Osteoblast (primary cell): ENCODE data around the gene TENM3. TPM values are rescaled to one million over a fixed set of nuclear protein-coding genes. Genes with fewer than 3 reads are reported as not detected.

Source experiments
- DNase-seq: peaks from one replicate; pipeline ENCODE4 v3.0.0; 2011; ENCODE audit warnings: low spot score, mixed read lengths; ENCODE audit not compliant: insufficient read length; ENCODE audit errors: missing footprints
- H2AFZ ChIP-seq: 2 replicates; pipeline ENCODE4 v1.6.0; 2011; ENCODE audit warnings: mild to moderate bottlenecking, low read length
- H3K27ac ChIP-seq: 2 replicates; pipeline ENCODE4 v1.5.1; 2011; ENCODE audit warnings: mild to moderate bottlenecking, low read depth, low read length, moderate library complexity
- H3K27me3 ChIP-seq: 2 replicates; pipeline ENCODE4 v1.6.0; 2012; ENCODE audit warnings: mild to moderate bottlenecking, control low read depth, inconsistent platforms, low read length, moderate library complexity; ENCODE audit not compliant: insufficient read depth
- H3K36me3 ChIP-seq: 2 replicates; pipeline ENCODE4 v1.5.1; 2011; ENCODE audit warnings: mild to moderate bottlenecking, low read length, control low read depth, moderate library complexity; ENCODE audit not compliant: insufficient read depth
- H3K4me1 ChIP-seq: 2 replicates; pipeline ENCODE4 v1.5.1; 2011; ENCODE audit warnings: mild to moderate bottlenecking, low read length, control low read depth, moderate library complexity; ENCODE audit not compliant: insufficient read depth
- H3K4me2 ChIP-seq: 2 replicates; pipeline ENCODE4 v1.6.0; 2011; ENCODE audit warnings: mild to moderate bottlenecking, low read length; ENCODE audit not compliant: insufficient read depth
- H3K4me3 ChIP-seq: fragments of 200-600 bp; sonication (generic); 3 replicates; pipeline ENCODE4 v1.5.1; 2012; ENCODE audit warnings: mild to moderate bottlenecking, low read length, inconsistent platforms; ENCODE audit not compliant: insufficient read depth
- H3K79me2 ChIP-seq: 2 replicates; pipeline ENCODE4 v1.6.0; 2012; ENCODE audit warnings: mild to moderate bottlenecking, low read length, control low read depth, inconsistent platforms; ENCODE audit not compliant: insufficient read depth
- H3K9me3 ChIP-seq: 2 replicates; pipeline ENCODE4 v1.5.1; 2011; ENCODE audit warnings: low read depth, low read length, control low read depth
- H4K20me1 ChIP-seq: 2 replicates; pipeline ENCODE4 v1.6.0; 2012; ENCODE audit warnings: mild to moderate bottlenecking, low read length, control low read depth; ENCODE audit not compliant: insufficient read depth
- CTCF ChIP-seq: IDR thresholded peaks from 2 replicates; pipeline ENCODE4 v1.5.1; 2011; ENCODE audit warnings: mild to moderate bottlenecking, low read depth, low read length, moderate library complexity; ENCODE audit errors: extremely low read depth
- total RNA-seq: library from RNA; depleted of rRNA; stranded (reverse); fragments of >200 nt; gene quantifications from 2 replicates; pipeline ENCODE4 v1.2.3, GENCODE V29; 2012

The TENM3 gene
- total RNA-seq, 1 donor = 59.0 TPM

- H3K27me3 ChIP-seq = no peaks in the 10 kb centered on the region
- no peak for TF ChIP-seq CTCF
- H2AFZ ChIP-seq = no peak overlapping the region
- no peaks in the 10 kb centered on the region for H3K4me1 ChIP-seq
- no peak overlapping the region for H3K4me2 ChIP-seq
- no peaks in the 10 kb centered on the region for H3K9me3 ChIP-seq
- no peak overlapping the region for H3K4me3 ChIP-seq
- H3K36me3 ChIP-seq = no peaks in the 10 kb centered on the region
- no peaks in the 10 kb centered on the region for H4K20me1 ChIP-seq
- no peak overlapping the region for H3K27ac ChIP-seq
- no peak for DNase-seq
- H3K79me2 ChIP-seq = no peaks in the 10 kb centered on the region
Measured at GRCh38 chr4:182344968-182345367, 101.8 kb downstream of the TENM3 start.

GRCh38 chr4:182346250-182346649 is 103.0 kb downstream of the TENM3 start:
- H3K36me3 ChIP-seq = no peaks in the 10 kb centered on the region
- H4K20me1 ChIP-seq = no peaks in the 10 kb centered on the region
- TF ChIP-seq CTCF = no peak
- no peaks in the 10 kb centered on the region for H3K27me3 ChIP-seq
- no peak overlapping the region for H3K4me2 ChIP-seq
- no peak overlapping the region for H2AFZ ChIP-seq
- DNase-seq = no peak
- no peak overlapping the region for H3K4me3 ChIP-seq
- no peaks in the 10 kb centered on the region for H3K79me2 ChIP-seq
- no peaks in the 10 kb centered on the region for H3K4me1 ChIP-seq
- no peak overlapping the region for H3K27ac ChIP-seq
- no peaks in the 10 kb centered on the region for H3K9me3 ChIP-seq

GRCh38 chr4:182346675-182347375 is 103.6 kb downstream of the TENM3 start:
- no peaks in the 10 kb centered on the region for H4K20me1 ChIP-seq
- no peaks in the 10 kb centered on the region for H3K4me1 ChIP-seq
- H3K36me3 ChIP-seq = no peaks in the 10 kb centered on the region
- no peak overlapping the region for H3K4me3 ChIP-seq
- H3K4me2 ChIP-seq = no peak overlapping the region
- H3K9me3 ChIP-seq = no peaks in the 10 kb centered on the region
- H3K27me3 ChIP-seq = no peaks in the 10 kb centered on the region
- H3K27ac ChIP-seq = no peak overlapping the region
- no peak overlapping the region for H2AFZ ChIP-seq
- no peak for TF ChIP-seq CTCF
- H3K79me2 ChIP-seq = no peaks in the 10 kb centered on the region
- no peak for DNase-seq

- Histone ChIP-seq H4K20me1 (no peaks in the 10 kb centered on the region), H3K9me3 (no peaks in the 10 kb centered on the region), H3K27ac (no peak overlapping the region), H3K36me3 (no peaks in the 10 kb centered on the region), H3K79me2 (no peaks in the 10 kb centered on the region), H3K4me2 (no peak overlapping the region), H3K4me3 (no peak overlapping the region), H3K4me1 (no peaks in the 10 kb centered on the region), H3K27me3 (no peaks in the 10 kb centered on the region), H2AFZ (no peak overlapping the region)
- no peak for DNase-seq
- TF ChIP-seq CTCF = no peak
Measured at GRCh38 chr4:182348779-182349326, 105.7 kb downstream of the TENM3 start.
